PC-9 (cell line): ENCODE measurements around the gene PTGES3L. TPM values are rescaled to one million over a fixed set of nuclear protein-coding genes. Genes with fewer than 3 reads are reported as not detected.

Experiments used
- BruUV-seq: library from RNA; stranded (reverse); fragments of 400-500 nt; replicated peaks from 2 replicates; lab custom pipeline; 2021; lab: Mats Ljungman, UMichigan
- CTCF ChIA-PET: fragments of 300-600 bp; sonication (Branson Sonifier 250); formaldehyde crosslinking; loops from one replicate; lab custom pipeline; 2022; ENCODE audit warnings: antibody characterized with exemption; lab: Charles Lee
- POLR2A ChIA-PET: fragments of 300-600 bp; sonication (Branson Sonifier 250); formaldehyde crosslinking; loops from one replicate; lab custom pipeline; 2022; ENCODE audit warnings: antibody characterized with exemption; ENCODE audit not compliant: unreplicated experiment; lab: Charles Lee
- DNase-seq, 2 experiments: peaks; one replicate each; pipeline versions ENCODE4 v3.0.0 to v3.0.0-alpha.2; 2015 to 2022; ENCODE audit warnings: mixed read lengths in 1 of 2
- H2AFZ ChIP-seq: fragments of 200-600 bp; sonication (generic); 2 replicates; pipeline ENCODE4 v1.8.1; 2017; ENCODE audit warnings: antibody characterized with exemption
- H3F3A ChIP-seq: fragments of 200-600 bp; sonication (generic); 2 replicates; pipeline ENCODE4 v1.8.1; 2017; ENCODE audit warnings: antibody characterized with exemption, mild to moderate bottlenecking, low read depth; ENCODE audit not compliant: insufficient read depth
- H3K27ac ChIP-seq: fragments of 200-600 bp; sonication (generic); 2 replicates; pipeline ENCODE4 v1.6.1; 2016; ENCODE audit warnings: mixed run types
- H3K27me3 ChIP-seq: fragments of 200-600 bp; sonication (generic); 2 replicates; pipeline ENCODE4 v1.6.1; 2016; ENCODE audit warnings: low read depth, mixed run types; ENCODE audit not compliant: insufficient read depth
- H3K36me3 ChIP-seq: fragments of 200-600 bp; sonication (generic); 2 replicates; pipeline ENCODE4 v1.6.1; 2016; ENCODE audit warnings: low read depth, mixed run types
- H3K4me1 ChIP-seq: fragments of 200-600 bp; sonication (generic); replicated peaks from 2 replicates; pipeline ENCODE4 v1.6.1; 2016; ENCODE audit warnings: mixed run types; ENCODE audit not compliant: insufficient read depth
- H3K4me2 ChIP-seq: fragments of 200-600 bp; sonication (generic); 2 replicates; pipeline ENCODE4 v1.6.1; 2017; ENCODE audit warnings: mixed run types
- H3K4me3 ChIP-seq: fragments of 200-600 bp; sonication (generic); 2 replicates; pipeline ENCODE4 v1.6.1; 2016; ENCODE audit warnings: mixed run types
- H3K79me2 ChIP-seq: fragments of 200-600 bp; sonication (generic); 2 replicates; pipeline ENCODE4 v1.6.1; 2017; ENCODE audit warnings: low read depth, mixed run types
- H3K9me2 ChIP-seq: fragments of 200-600 bp; sonication (generic); 2 replicates; pipeline ENCODE4 v1.8.1; 2017; ENCODE audit warnings: mild to moderate bottlenecking; ENCODE audit not compliant: insufficient read depth
- H3K9me3 ChIP-seq: fragments of 200-600 bp; sonication (generic); 2 replicates; pipeline ENCODE4 v1.8.1; 2016; ENCODE audit warnings: low read depth; ENCODE audit not compliant: insufficient read depth
- H4K20me1 ChIP-seq: fragments of 200-600 bp; sonication (generic); 2 replicates; pipeline ENCODE4 v1.8.1; 2017; ENCODE audit not compliant: insufficient read depth
- CTCF ChIP-seq: fragments of 200-600 bp; sonication (generic); conservative IDR thresholded peaks from 2 replicates; pipeline ENCODE4 v1.6.1; 2017; ENCODE audit warnings: mixed run types, antibody characterized with exemption, mild to moderate bottlenecking, moderate library complexity
- EZH2 ChIP-seq: fragments of 200-600 bp; sonication (generic); IDR thresholded peaks from 2 replicates; pipeline ENCODE4 v1.8.0; 2017; ENCODE audit warnings: antibody characterized with exemption, low read depth
- intact Hi-C: fragments of 100-400 bp; cut with micrococcal nuclease; formaldehyde crosslinking; loops from one replicate; pipeline ENCODE4 v1.10.0; 2022; ENCODE audit not compliant: unreplicated experiment
- total RNA-seq: library from RNA; stranded (reverse); gene quantifications from 2 replicates; pipeline ENCODE4 v1.2.3, GENCODE V29; 2021

PTGES3L gene
- total RNA-seq, 1 experiment from 2014 or later: 0.70 TPM

DNA sequence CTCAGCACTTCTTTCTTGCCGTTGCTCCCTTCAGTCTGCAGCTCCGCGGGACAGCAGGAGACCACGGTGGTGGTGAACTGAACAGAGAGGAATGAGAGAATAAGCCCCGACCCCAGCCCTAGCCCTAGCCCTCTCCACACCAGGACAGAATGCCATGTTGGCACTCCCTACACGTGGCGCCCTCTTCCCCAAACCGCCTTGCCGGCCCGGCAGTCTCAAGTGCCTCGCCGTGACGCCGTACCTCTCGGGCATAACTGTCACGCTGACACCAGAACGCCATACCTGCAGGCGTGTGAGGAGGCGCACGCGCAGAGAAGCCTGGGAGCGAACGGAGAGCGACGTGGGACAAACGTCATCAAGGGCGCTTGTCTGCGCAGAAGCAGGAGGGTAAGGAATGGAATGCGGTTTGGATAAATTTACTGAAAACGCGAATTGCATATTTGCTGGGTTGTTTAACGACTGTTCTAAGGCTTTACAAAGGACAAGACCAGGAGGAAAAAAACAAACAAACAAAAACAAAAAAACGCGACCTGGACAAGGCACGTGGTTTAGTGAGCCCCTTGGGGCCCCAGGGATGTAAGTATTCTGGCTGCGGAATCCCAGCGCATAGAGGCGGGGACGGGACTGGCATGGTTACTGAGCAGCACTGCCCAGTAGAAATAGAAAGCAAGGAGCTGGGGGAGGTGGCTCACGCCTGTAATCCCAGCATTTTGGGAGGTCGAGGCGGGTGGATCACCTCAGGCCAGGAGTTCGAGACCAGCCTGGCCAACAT, 15.5 kb downstream of the PTGES3L start, which contains the start of gene AARSD1:
TSS of gene AARSD1 (minus strand) at position 294 of the 772 bp plus-strand sequence. CDS start at position 280, 14 bp downstream.
- CTCF ChIA-PET: interaction anchor here (0.7 kb wide), 1 partner anchor 286 kb away, joined by 11 read pairs; no protein-coding TSS in a partner anchor
- H2AFZ ChIP-seq: peak within 1 kb of the TSS; percentile 93
- peaks cover 17% of the 10 kb centered on the region for H3K79me2 ChIP-seq
- DNase-seq: peak; percentile 87 to 93
- H3K27ac ChIP-seq: peak within 1 kb of the TSS; percentile 83
- peak within 1 kb of the TSS; percentile 100 for H3K4me2 ChIP-seq
- TF ChIP-seq EZH2 (no peak), CTCF (no peak)
- H3K27me3 ChIP-seq: no peaks in the 10 kb centered on the region
- peak within 1 kb of the TSS; percentile 96 for H3K4me3 ChIP-seq
- H3F3A ChIP-seq: peaks cover 28% of the 10 kb centered on the region; the same call in 1 of the 2 replicates
- BruUV-seq: TSS peak; percentile 84
- H3K9me3 ChIP-seq: no peaks in the 10 kb centered on the region
- peaks cover 8% of the 10 kb centered on the region; the same call in 1 of the 2 replicates for H3K4me1 ChIP-seq
- no peaks in the 10 kb centered on the region for H3K9me2 ChIP-seq
- intact Hi-C loops: no loop called here
- no peaks in the 10 kb centered on the region for H4K20me1 ChIP-seq
- POLR2A ChIA-PET: interaction anchor here (0.6 to 1.0 kb wide), 6 partner anchors 10 to 396 kb away, joined by 3 to 25 read pairs (median 4); partner anchors contain the start of gene RPL27
- H3K36me3 ChIP-seq: peaks cover 11% of the 10 kb centered on the region

GRCh38 chr17:42953669-42954068, 26.2 kb downstream of the PTGES3L start:
- intact Hi-C loops: no loop called here
- CTCF ChIA-PET: interaction anchor here (0.7 kb wide), 1 partner anchor 29 kb away, joined by 3 read pairs; no protein-coding TSS in a partner anchor
- no peaks in the 10 kb centered on the region for H3K9me2 ChIP-seq
- no peak overlapping the region for H2AFZ ChIP-seq
- no peak overlapping the region for H3K27ac ChIP-seq
- H3K36me3 ChIP-seq: peaks cover 15% of the 10 kb centered on the region
- H3K9me3 ChIP-seq: no peaks in the 10 kb centered on the region
- no peaks in the 10 kb centered on the region for H3K27me3 ChIP-seq
- no peak overlapping the region for H3K4me3 ChIP-seq
- H3F3A ChIP-seq: peaks cover 10% of the 10 kb centered on the region; the same call in 1 of the 2 replicates
- POLR2A ChIA-PET: no interaction called here
- no peaks in the 10 kb centered on the region for H3K79me2 ChIP-seq
- no peak for DNase-seq
- TF ChIP-seq CTCF: no peak
- TF ChIP-seq EZH2: no peak
- no peak overlapping the region for H3K4me2 ChIP-seq
- no TSS peak for BruUV-seq
- no peaks in the 10 kb centered on the region for H4K20me1 ChIP-seq
- no peaks in the 10 kb centered on the region for H3K4me1 ChIP-seq

- Histone ChIP-seq H3K4me1 (no peaks in the 10 kb centered on the region), H3K4me2 (no peak overlapping the region), H3F3A (peaks cover 7% of the 10 kb centered on the region; the same call in 1 of the 2 replicates), H3K27me3 (no peaks in the 10 kb centered on the region), H3K27ac (no peak overlapping the region), H4K20me1 (no peaks in the 10 kb centered on the region), H3K36me3 (peaks cover 11% of the 10 kb centered on the region; the same call in 1 of the 2 replicates), H3K9me2 (no peaks in the 10 kb centered on the region), H3K4me3 (no peak overlapping the region), H3K79me2 (no peaks in the 10 kb centered on the region), H3K9me3 (no peaks in the 10 kb centered on the region), H2AFZ (no peak overlapping the region)
- TF ChIP-seq EZH2: no peak
- no peak for TF ChIP-seq CTCF
- ChIA-PET CTCF (no interaction called here), POLR2A (no interaction called here)
- intact Hi-C loops: no loop called here
- no TSS peak for BruUV-seq
- DNase-seq: no peak
Observed at GRCh38 chr17:42950044-42950783, 29.7 kb downstream of the PTGES3L start.
